Neutrophil (primary cell): ENCODE data around the gene SLC9A3.
A peak's percentile ranks its signal among the peaks of the same experiment; 100 is the strongest.

Source experiments
- H3K27ac ChIP-seq: fragments of 200-600 bp; sonication (generic); 2 replicates; pipeline ENCODE4 v1.5.1; 2016; ENCODE audit warnings: mild to moderate bottlenecking, moderate library complexity
- H3K27me3 ChIP-seq: fragments of 200-600 bp; sonication (generic); 2 replicates; pipeline ENCODE4 v1.6.0; 2016; ENCODE audit warnings: mild to moderate bottlenecking
- H3K36me3 ChIP-seq: fragments of 200-600 bp; sonication (generic); 2 replicates; pipeline ENCODE4 v1.5.1; 2017
- H3K4me1 ChIP-seq, 2 experiments: fragments of 200-600 bp in 1 of 2; sonication (generic) in 1 of 2; 1 replicate in 1 of 2; 2 replicates in 1 of 2; pipeline versions ENCODE4 v1.5.1 to v1.6.1; 2013 to 2016; ENCODE audit warnings: low read depth in 1 of 2, low read length in 1 of 2, mild to moderate bottlenecking in 1 of 2, moderate library complexity in 1 of 2; ENCODE audit not compliant: control insufficient read depth in 1 of 2, insufficient read depth in 1 of 2
- H3K4me3 ChIP-seq, 2 experiments: fragments of 200-600 bp in 1 of 2; sonication (generic) in 1 of 2; 1 replicate in 1 of 2; 2 replicates in 1 of 2; pipeline ENCODE4 v1.5.1; 2013 to 2016; ENCODE audit warnings: low read depth in 1 of 2, low read length in 1 of 2, mild to moderate bottlenecking in 1 of 2, moderate library complexity in 1 of 2
- H3K9me3 ChIP-seq: fragments of 200-600 bp; sonication (generic); 2 replicates; pipeline ENCODE4 v1.5.1; 2016
- CTCF ChIP-seq: fragments of 200-600 bp; sonication (generic); IDR thresholded peaks from 2 replicates; pipeline ENCODE4 v1.5.1; 2016; ENCODE audit warnings: antibody characterized with exemption

SLC9A3 gene

GRCh38 chr5:543755-544674 is 19.8 kb upstream of the SLC9A3 start:
- Histone ChIP-seq H3K27ac (peak overlapping the region; percentile 88), H3K27me3 (peaks cover 51% of the 10 kb centered on the region), H3K4me3 (peak overlapping the region; percentile 45 to 59), H3K36me3 (no peaks in the 10 kb centered on the region), H3K9me3 (no peaks in the 10 kb centered on the region), H3K4me1 (peaks cover 17 to 24% of the 10 kb centered on the region in 2 experiments)
- peak; percentile 19 for TF ChIP-seq CTCF

- Histone ChIP-seq H3K27ac (peak overlapping the region; percentile 88), H3K9me3 (no peaks in the 10 kb centered on the region), H3K4me3 (peak overlapping the region; percentile 45 to 59), H3K27me3 (peaks cover 53% of the 10 kb centered on the region), H3K36me3 (no peaks in the 10 kb centered on the region), H3K4me1 (peaks cover 17 to 24% of the 10 kb centered on the region in 2 experiments)
- TF ChIP-seq CTCF: no peak
Observed at GRCh38 chr5:543351-543750, 19.1 kb upstream of the SLC9A3 start.

GRCh38 chr5:542319-543311 is 18.4 kb upstream of the SLC9A3 start:
- H3K4me1 ChIP-seq: peaks cover 17 to 24% of the 10 kb centered on the region in 2 experiments
- H3K27me3 ChIP-seq: peaks cover 53% of the 10 kb centered on the region
- TF ChIP-seq CTCF: no peak

GRCh38 chr5:541539-542318 is 17.5 kb upstream of the SLC9A3 start:
- no peaks in the 10 kb centered on the region for H3K36me3 ChIP-seq
- H3K9me3 ChIP-seq: no peaks in the 10 kb centered on the region
- peaks cover 17 to 24% of the 10 kb centered on the region in 2 experiments for H3K4me1 ChIP-seq
- peaks cover 51% of the 10 kb centered on the region for H3K27me3 ChIP-seq
- H3K27ac ChIP-seq: no peak overlapping the region
- no peak overlapping the region for H3K4me3 ChIP-seq
- TF ChIP-seq CTCF: no peak

More at GRCh38 chr5:542319-543311, 18.4 kb upstream of the SLC9A3 start:
- no peaks in the 10 kb centered on the region for H3K36me3 ChIP-seq
- H3K4me3 ChIP-seq: no peak overlapping the region
- no peaks in the 10 kb centered on the region for H3K9me3 ChIP-seq
- H3K27ac ChIP-seq: no peak overlapping the region
